Stimulated activated CD8-positive, alpha-beta memory T cell treated with anti-CD3 and anti-CD28 coated beads, Interleukin-15, amount 100 ng/mL, for 48 hours (primary cell): ENCODE measurements around the gene ABCD2.
"Not testable (repeated sequence)": the region's sequence is repeated elsewhere in the genome, so short reads cannot be mapped to it uniquely, and the experiment has no call there.

Source experiments
- DNase-seq, 2 donors: peaks; one replicate each; pipeline ENCODE4 v3.0.0-alpha.2; 2020; ENCODE audit warnings: low read depth in 2 of 2

Gene ABCD2

DNA sequence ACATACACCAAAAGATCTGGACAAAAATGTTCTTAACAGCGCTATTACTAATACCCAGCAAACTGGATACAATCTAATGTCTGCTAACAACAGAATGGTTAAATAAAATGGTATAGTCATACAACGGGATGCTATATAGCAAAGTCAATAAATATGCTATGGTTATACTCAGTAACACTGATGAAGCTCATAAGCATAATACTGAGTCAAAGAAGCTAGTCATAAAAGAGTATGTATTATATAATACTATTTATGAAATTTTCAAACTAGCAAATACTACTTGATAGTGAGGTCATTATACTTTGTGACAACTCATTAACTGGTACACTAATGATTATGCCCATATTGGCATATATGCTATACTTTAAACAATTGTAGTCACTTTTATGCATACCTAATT, 7.4 kb downstream of the ABCD2 start:
- DNase-seq = no peak

DNA sequence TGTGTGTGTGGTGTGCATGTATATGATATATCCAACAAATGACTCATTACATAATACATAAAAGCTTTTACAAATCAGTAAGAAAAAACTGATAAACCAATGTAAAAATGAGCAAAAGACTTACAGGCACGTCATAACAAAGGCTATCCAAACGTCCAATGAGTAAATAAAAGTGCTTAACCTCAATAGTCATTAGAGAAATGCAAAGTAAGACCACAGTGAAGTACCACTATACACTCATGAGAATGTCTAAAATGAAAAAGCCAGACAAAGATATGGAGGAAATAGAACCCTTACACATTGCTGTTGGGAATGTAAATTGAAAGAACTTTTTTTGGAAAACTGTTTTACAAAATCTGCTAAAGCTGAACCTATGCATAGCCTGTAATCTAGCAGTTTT, 7.8 kb downstream of the ABCD2 start:
- DNase-seq = no peak

DNA sequence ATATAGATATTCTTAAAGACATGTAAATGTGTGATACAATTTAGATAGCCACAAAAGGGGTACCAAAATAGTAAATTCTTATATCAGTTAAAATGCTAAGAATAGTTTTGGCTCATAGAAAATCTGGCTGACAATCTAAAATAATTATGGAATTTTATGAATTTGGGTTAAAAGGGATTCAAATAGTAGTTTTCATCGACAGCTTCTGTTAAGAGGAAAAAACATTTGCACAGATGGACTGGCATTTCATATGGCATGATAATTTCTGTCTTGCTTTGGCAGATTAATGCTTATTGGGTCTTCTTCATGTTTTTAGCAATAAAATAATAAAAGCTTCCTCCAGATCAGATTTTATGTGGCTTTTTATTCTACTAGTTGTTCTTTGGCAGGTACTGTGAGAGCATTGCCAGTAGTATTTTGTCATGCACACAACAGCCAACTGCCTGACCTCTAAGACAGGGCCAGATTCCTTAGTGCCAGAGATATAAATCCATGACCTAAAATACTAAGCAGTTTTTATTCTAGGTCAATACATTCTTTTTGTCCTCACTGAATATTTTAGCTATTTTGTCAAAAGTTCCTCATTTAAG, 9.1 kb downstream of the ABCD2 start:
- no peak for DNase-seq

DNA sequence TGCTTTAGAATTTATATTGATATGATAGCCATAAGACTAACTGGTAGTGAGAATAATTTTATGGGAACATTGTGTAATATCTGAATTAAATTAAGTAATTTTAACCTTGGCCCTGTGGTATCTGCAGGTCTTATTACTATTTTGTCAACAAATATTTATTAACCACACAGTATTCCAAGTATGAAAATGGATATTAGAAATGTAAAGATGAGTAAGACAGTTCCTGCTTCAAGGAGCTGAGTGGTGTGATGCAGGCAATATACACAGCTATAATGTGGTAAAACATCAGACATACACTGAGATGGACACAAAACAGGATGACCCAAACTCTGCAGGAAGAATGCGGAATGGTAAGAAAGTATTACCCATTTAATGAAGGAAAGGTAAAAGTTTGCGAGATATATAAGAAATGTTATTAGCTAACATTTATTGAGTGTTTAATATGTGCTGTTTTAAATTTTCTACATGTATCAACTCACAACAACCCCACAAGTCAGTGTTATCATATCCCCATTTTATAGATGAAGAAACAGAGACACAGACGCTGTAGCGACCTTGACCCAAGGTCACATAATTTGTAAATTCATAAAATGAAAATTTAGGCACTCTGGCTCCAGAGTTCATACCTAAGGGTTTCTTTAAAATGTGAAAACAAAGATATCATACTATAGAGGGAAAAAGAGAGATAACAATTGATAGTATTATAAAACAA, 12.7 kb downstream of the ABCD2 start:
- DNase-seq = no peak

DNA sequence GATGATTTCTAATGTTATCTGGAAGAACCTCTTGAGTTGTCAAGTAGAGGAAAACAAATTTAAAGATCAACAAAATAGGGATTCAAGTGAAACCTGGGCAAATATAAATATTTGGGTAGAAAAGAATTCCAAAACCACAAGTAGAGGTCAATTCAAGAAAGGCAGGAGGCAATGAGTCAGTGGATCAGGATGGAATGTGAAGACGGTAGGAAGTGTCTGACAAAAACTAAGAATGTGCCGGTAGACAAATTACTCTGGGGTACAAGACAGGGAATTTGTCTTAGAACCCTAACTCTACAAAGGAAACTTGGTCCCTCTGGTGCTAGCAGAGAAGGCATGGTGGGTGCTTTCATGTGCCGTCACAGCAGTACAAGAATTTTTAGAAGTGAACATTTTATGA, 13.6 kb downstream of the ABCD2 start:
- DNase-seq = no peak

DNA sequence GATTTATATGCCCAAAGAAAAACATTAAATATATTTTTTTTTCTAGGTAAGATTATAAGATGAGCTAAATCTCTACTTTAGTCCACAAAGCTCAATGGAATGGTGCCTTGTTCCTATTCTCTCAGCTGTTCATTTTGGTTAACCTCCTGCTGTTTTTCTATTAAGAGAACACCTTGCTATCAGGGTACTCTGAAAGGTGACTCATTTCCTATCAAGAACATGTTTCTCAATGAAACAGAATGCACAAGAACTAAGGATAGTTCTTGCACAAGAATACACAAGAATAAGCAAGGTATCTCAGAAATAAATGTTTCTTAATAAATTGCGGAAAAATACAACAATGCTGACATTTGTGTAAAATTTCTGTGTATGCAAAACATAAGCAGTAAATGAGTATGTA, 14.1 kb downstream of the ABCD2 start:
- no peak for DNase-seq

DNA sequence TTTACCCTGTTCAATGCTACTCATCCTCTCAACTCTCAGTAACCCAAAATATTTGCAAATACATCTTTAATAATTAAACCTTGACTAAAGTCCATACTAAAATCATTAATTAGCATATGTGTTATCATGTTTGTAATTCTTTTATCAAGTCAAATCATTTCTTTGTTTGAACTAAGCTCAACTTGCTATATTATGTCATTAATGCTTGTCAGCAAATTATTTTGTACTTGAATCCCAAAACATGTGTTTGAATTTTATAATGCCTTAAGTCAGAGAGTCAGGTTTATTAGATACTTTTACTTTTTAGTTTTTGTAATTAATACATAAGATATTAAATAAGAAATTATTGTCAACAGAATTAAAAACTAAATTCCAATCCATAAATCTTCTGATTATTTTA, 16.5 kb downstream of the ABCD2 start:
- no peak for DNase-seq

DNA sequence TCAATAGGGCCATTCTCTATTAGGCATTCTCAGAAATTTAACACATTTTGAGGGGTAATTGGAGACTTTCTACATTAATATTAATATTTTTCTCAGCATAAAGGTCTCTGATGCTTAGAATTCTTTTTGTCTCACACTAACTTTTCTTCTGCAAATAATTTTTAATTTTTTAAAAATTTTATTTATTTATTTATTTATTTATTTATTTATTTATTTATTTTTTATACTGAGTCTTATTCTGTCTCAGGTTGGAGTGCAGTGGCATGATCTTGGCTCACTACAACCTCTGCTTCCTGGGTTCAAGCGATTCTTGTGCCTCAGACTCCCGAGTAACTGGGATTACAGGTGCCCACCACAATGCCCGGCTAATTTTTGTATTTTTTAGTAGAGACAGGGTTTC, 17.7 kb downstream of the ABCD2 start:
- not testable (repeated sequence) for DNase-seq

DNA sequence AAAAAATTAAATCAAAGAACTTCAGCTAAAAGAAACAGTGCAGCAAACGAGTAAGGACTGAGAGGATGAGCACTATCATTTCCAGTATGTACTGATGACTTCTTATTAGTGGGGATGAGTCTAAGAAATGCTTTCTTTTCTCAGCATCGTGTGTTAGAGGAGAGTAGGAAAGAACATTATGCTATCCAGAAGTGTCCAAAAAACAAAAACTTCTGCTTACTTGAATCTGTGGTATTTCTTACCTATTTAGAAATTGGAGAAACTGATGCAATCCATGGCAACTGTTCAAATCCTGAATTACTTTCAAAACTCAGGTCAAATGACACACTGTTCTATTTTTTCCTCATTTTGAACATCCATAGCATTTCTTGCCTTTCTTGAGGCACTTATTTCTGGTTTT, 23.7 kb downstream of the ABCD2 start:
- no peak for DNase-seq

DNA sequence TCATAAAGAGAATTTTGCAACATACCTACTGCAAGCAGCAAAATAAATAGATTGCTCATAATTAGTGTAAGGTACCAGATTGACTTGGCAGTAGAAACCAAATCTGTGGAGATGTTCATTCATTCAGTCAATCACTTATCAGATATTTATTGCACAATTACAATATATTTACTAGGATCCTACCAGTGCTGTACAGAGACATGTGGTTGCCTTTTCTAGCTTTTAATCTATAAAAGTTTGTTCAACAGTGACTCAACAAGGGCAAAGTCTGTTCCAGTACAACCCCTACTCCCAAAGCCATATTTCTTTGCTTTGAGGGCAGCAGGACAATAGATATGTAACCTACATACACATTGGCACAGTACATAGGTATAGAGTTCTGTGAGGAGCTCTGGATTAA, 27.3 kb downstream of the ABCD2 start:
- no peak for DNase-seq

DNA sequence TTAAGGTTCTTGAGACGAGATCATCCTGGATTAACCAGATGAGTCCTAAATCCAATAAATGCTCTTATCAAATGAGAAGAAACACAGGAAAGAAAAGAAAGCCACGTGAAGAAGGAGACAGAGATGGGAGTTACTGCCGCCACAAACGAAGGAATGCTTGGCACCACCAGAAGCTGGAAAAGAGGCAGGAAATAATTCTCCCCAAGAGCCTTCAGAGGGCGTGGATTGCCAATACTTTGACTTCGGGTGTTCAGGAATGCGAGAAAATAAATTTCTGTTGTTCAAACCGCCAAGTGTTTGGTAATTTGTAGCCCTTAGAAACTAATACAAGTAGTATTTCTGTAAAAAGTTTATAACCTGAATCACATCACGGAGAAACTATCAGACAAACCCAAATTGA, 31.3 kb downstream of the ABCD2 start:
- DNase-seq = no peak

DNA sequence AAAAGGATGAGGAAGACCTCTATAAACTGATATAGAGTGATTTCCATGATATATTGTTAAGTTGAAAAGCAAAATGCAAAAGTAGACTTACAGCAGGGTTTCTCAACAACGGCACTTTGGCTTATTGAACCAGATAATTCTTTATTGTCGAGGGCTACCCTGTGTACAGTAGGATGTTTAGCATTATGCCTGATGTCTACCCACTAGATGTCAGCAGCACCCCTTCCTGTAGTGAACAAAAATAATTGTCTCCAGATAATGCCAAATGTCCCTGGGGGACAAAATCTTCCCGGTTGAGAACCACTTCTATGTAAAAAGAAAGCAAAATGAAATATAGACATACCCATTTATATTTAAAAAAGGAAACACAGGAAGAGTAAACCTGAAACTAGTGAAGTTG, 32.4 kb downstream of the ABCD2 start:
- DNase-seq = no peak

DNA sequence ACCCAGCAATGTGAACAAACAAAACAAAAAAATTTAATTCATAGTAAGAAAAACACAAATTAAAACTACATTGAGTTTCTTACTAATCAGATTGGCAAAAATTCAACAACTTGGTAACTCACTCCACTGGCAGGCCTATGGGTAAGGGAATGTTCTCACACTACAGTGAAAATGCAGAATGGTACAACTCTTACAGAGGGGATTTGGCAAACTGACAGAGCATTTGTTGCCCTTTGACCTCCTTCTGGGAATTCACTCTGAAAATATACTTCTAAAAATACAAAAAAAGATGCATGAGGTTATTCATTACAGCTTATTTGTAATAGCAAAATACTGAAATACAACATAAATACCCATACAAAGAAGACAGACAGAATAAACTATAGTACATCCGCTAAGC, 32.8 kb downstream of the ABCD2 start:
- DNase-seq = no peak

DNA sequence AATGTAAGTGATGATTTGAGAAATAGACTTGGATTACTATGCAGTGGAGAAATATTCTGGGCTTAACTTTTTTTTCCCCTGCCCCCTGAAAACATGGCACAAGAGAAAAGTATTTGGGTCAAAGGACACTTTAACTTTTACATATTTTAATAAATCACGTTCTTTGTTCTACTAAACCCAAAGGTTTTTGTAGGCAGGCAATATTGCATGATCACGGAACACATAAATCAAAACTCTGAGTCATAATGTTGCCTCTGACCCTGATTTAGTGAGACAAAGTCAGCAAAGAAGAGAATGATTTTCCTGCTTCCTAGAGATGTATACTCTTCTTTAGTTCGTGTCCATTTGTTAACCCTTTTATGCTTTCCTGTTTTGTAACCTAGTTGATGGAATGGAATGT, 38.0 kb downstream of the ABCD2 start:
- DNase-seq = no peak

DNA sequence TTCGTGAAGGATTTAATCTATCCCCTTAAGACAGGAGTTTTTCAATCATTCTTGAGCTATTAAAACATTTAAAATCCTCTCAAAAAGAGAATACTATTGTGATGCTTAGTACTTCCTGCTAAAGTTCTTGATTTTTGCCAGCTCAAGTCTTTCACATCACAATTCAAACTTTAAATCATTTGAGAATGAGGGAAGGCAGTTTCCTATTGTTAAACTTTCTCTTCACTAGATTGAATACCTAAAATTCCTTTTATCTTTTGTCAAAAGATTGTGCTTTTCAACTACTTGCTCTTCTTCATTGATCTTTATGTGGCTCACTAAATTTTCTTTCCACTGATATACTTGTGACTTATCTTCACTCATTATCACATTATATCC, 44.1 kb downstream of the ABCD2 start:
- no peak for DNase-seq

DNA sequence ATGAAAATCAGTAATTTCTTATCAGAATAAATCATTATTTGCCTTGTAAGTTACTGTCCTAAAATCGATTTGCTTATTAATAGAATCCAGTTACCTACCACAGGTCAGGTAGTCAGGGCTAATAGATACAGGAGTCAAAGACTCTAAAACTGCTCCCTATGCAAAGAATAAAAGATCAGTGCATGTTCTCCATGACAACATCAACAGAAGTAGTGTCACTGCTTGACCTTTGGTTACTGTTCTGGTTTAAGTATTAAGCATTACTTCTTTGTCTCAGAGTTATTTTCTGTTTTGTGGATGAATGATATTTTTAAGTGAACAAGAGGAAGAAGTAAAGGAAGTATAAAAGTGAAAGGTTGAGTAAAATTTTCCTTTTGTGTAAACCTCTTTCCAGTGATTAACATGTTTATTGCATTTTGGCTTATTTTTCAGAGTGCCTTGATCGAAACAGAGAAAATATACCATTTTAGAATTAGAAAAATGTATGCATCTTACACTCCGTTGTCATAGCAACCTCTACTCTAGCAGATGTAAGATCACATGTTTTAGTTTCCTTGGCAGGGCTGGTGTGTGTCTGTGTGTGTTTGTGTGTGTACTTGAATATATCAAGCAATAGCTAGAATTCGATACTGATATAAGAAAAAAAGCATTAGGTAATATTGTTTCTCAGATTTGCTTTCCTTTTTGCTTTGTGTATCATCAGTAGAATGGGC, 44.7 kb downstream of the ABCD2 start:
- no peak for DNase-seq

DNA sequence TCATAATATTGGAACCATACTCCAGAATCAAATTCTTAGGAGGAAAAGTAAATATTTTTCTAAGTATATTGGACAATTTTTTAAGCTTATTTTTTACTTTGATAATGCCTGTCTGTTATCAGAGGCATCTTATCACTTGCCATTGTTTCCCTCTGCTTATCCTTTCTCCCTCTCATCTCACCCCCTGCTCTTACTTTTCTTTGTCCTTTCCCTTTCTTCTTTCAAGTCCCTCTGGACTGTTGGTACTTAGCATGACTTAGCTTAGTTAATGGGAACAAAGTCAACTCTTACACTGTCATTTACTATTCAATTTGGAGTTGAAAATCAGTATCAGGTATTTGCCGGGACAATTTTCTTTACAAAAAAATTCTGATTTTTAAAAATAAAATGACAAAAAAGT, 45.2 kb downstream of the ABCD2 start:
- DNase-seq = no peak

DNA sequence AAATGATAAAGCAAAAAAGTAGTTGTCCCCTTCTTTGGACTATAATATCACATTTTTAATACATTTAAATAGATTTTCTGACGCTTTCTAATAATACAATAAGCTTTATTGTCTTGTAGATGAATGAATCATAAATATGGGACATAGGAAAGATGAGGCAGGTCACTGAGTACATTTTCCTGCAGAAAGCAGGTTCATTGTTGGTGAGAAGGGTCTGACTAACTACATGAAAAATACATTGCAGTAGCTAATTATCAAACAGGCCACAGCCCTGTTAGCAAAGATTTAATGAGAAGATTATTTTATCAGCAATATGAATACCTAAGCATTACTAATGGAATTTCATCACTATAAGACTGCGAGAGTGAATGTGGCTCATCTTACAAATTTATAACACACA, 45.6 kb downstream of the ABCD2 start:
- DNase-seq = no peak

DNA sequence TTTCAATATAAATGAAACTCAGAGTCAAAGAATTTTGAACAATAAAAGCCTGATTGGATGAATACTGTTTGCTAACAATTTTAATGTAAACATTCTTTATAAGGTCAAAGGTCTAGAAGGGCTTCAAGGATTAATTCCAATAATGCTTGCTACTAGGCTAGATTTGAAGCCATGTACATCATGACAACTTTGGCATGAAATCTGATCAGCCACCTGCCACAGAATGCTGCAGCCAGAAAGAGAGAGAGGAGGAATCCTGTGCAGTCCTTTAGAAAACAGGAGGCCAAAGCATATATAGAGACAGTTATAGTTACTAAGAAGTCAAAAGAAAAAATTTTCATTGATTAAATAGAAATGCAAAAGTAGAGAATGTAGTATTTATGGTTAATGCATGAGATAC, 47.1 kb downstream of the ABCD2 start:
- no peak for DNase-seq

DNA sequence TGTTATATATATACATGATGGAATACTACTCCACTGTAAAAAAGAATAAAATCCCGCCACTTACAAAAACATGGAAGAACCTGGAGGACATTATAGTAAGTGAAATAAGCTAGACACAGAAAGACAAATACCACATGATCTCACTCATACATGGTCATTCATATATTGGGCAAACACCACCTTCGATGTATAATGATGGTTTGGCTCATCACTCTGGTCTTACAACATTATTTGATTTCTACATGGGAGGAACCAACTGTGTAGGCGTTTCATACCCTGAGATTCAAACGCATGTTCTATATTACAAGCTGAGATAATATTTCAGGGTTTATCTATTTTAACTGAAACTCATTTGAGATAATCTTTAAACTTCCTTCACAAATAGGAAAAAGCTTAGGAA, 48.3 kb downstream of the ABCD2 start:
- DNase-seq = no peak

DNA sequence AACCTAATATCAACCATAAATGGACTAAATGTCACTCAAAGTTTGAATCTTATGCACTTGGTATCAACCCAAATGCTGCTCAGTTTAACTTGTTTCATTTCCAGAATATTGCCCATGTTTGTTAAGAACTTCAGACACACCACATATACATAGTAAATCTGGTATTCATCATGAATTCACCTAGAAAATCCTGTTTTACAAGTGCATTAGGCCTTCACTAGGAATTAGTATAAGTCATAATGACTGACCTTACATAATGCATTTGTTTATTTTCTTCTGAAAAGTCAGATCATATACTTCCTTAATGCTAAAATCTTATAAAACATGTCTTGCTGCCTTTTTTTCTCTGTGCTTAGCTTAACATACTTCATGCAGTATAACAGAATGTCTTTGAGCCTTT, 66.1 kb downstream of the ABCD2 start:
- DNase-seq = no peak

DNA sequence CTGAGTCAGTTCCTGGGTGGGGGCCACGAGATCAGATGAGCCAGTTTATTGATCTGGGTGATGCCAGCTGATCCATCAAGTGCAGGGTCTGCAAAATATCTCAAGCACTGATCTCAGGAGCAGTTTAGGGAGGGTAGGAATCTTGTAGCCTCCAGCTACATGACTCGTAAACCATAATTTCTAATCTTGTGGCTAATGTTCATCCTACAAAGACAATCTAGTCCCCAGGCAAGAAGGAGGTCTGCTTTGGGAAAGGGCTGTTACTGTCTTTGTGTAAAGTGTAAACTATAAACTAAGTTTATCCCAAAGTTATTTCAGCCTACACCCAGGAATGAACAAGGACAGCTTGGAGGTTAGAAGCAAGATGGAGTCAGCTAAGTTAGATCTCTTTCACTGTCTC, 75.4 kb downstream of the ABCD2 start:
- not testable (repeated sequence) for DNase-seq

DNA sequence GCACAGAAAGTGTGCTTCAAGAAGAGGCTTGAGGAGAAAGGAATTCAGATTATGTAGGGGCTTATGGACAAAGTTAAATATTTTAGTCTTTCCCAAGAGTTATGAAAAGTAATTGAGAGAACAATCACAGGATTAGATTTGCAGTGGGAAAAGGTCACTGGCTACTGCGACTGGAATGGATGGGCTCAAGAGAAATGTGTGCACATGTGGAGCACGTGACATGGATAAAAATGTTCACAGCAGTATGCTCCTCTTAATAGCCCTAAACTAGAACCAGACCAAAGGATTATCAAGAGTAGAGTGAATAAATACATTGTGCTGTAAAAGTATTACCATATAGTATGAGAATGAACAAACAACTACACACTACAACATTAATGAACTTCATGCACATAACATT, 78.1 kb downstream of the ABCD2 start:
- no peak for DNase-seq
